Activated effector memory CD4-positive, alpha-beta T cell treated with Interleukin-2 at 50 U/mL for 16 hours (primary cell): ENCODE measurements around the gene ARHGEF6.

Source experiments
- DNase-seq: peaks from one replicate; pipeline ENCODE4 v3.0.0-alpha.2; 2020

Gene ARHGEF6

GRCh38 chrX:136643243-136643642 lies 137.5 kb downstream of the ARHGEF6 start:
- no peak for DNase-seq

- DNase-seq: no peak
Observed at GRCh38 chrX:136639506-136640176, 141.1 kb downstream of the ARHGEF6 start.

GRCh38 chrX:136636121-136636520 lies 144.6 kb downstream of the ARHGEF6 start:
- no peak for DNase-seq

- DNase-seq: no peak
Observed at GRCh38 chrX:136635235-136635634, 145.5 kb downstream of the ARHGEF6 start.

- no peak for DNase-seq
Observed at GRCh38 chrX:136630881-136631280, 149.9 kb downstream of the ARHGEF6 start.

GRCh38 chrX:136629084-136629750 lies 151.5 kb downstream of the ARHGEF6 start:
- DNase-seq: no peak

- DNase-seq: no peak
Observed at GRCh38 chrX:136627409-136627808, 153.3 kb downstream of the ARHGEF6 start.

GRCh38 chrX:136626891-136627290 lies 153.8 kb downstream of the ARHGEF6 start:
- DNase-seq: no peak

GRCh38 chrX:136626237-136626636 lies 154.5 kb downstream of the ARHGEF6 start:
- no peak for DNase-seq

GRCh38 chrX:136625246-136625645 lies 155.5 kb downstream of the ARHGEF6 start:
- no peak for DNase-seq

- no peak for DNase-seq
Observed at GRCh38 chrX:136623396-136623795, 157.3 kb downstream of the ARHGEF6 start.

GRCh38 chrX:136622568-136622967 lies 158.2 kb downstream of the ARHGEF6 start:
- no peak for DNase-seq

- no peak for DNase-seq
Observed at GRCh38 chrX:136620780-136621179, 160.0 kb downstream of the ARHGEF6 start.

GRCh38 chrX:136619899-136620505 lies 160.7 kb downstream of the ARHGEF6 start:
- DNase-seq: no peak

- DNase-seq: no peak
Observed at GRCh38 chrX:136616987-136617685, 163.6 kb downstream of the ARHGEF6 start.
